ENCODE measurements around the gene TEPSIN.
"Not testable (repeated sequence)": the region's sequence is repeated elsewhere in the genome, so short reads cannot be mapped to it uniquely, and the experiment has no call there.

The TEPSIN gene

GRCh38 chr17:81235822-81236740, 2.8 kb downstream of the TEPSIN start:
- DNase-seq (ENCODE audit: low read depth in 2 of 2) = no peak

- no peak for DNase-seq (ENCODE audit: low read depth in 2 of 2)
These were observed 3.7 kb downstream of the TEPSIN start for GRCh38 chr17:81234940-81235821.

- DNase-seq (ENCODE audit: low read depth in 2 of 2) = no peak
These were observed 4.4 kb downstream of the TEPSIN start for GRCh38 chr17:81234506-81234855.

- no peak for DNase-seq (ENCODE audit: low read depth in 2 of 2)
These were observed 4.9 kb downstream of the TEPSIN start for GRCh38 chr17:81233811-81234505.

- DNase-seq (ENCODE audit: low read depth in 2 of 2) = no peak
These were observed 5.5 kb downstream of the TEPSIN start for GRCh38 chr17:81233316-81233715.

GRCh38 chr17:81232616-81233241, 6.1 kb downstream of the TEPSIN start:
- DNase-seq (ENCODE audit: low read depth in 2 of 2) = no peak

GRCh38 chr17:81231766-81232581, 6.9 kb downstream of the TEPSIN start:
- DNase-seq (ENCODE audit: low read depth in 2 of 2) = no peak

GRCh38 chr17:81231121-81231645, 7.7 kb downstream of the TEPSIN start:
- DNase-seq (ENCODE audit: low read depth in 2 of 2) = no peak

GRCh38 chr17:81230043-81230820, 8.6 kb downstream of the TEPSIN start:
- DNase-seq (ENCODE audit: low read depth in 2 of 2) = no peak

GRCh38 chr17:81229666-81229920, 9.3 kb downstream of the TEPSIN start:
- no peak for DNase-seq (ENCODE audit: low read depth in 2 of 2)

- no peak for DNase-seq (ENCODE audit: low read depth in 2 of 2)
These were observed 9.8 kb downstream of the TEPSIN start for GRCh38 chr17:81228834-81229665.

GRCh38 chr17:81228420-81228819, 10.4 kb downstream of the TEPSIN start:
- DNase-seq (ENCODE audit: low read depth in 2 of 2) = no peak

GRCh38 chr17:81227630-81228029, 11.2 kb downstream of the TEPSIN start:
- DNase-seq (ENCODE audit: low read depth in 2 of 2) = not testable (repeated sequence)

- DNase-seq (ENCODE audit: low read depth in 2 of 2) = no peak
These were observed 15.1 kb downstream of the TEPSIN start for GRCh38 chr17:81223762-81224130.

- peak; percentile 98 to 99 for DNase-seq (ENCODE audit: low read depth in 2 of 2)
These were observed 15.7 kb downstream of the TEPSIN start, which contains the start of gene CEP131 for GRCh38 chr17:81222906-81223761. Gene CEP131, minus strand, starts transcription at chr17:81222965. Its CDS starts 2,909 bp downstream, at chr17:81220056.

GRCh38 chr17:81222620-81222905, 16.3 kb downstream of the TEPSIN start:
- DNase-seq (ENCODE audit: low read depth in 2 of 2) = no peak

- no peak for DNase-seq (ENCODE audit: low read depth in 2 of 2)
These were observed 16.8 kb downstream of the TEPSIN start for GRCh38 chr17:81221842-81222619.

Data from activated CD8-positive, alpha-beta memory T cell treated with anti-CD3 and anti-CD28 coated beads for 4 hours (primary cell).